Measurements from ENCODE around the gene PAX4. TPM values are rescaled to one million over a fixed set of nuclear protein-coding genes. Genes with fewer than 3 reads are reported as not detected.

PAX4 gene
- total RNA-seq, 2 experiments from 2014 or later: not detected

DNA sequence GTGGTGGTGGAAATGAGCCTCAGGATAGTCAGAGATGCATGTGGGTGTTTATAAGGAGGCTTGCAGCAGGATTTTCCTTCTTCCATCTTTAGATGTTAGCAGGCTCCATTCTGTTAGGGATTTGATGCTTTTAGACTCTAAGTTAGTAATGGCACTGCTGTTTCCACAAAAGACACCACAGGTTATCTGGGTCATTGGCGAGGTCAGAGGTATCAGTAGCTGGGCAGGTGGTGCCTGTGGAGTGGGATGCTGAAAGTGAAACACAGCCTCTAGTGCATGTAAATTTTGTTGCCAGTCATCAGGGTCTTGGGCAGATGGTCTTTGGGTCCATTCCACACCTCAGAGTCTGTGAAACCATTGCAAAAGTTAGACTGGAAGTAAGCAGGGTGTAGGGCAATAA lies 833 bp upstream of the PAX4 start:
- Mint-ChIP-seq H3K4me3 (no peak overlapping the region), H3K27me3 (peaks cover 60% of the 10 kb centered on the region), H3K9me3 (no peaks in the 10 kb centered on the region), H3K36me3 (ENCODE audit: low read depth) (no peaks in the 10 kb centered on the region), H3K27ac (no peak overlapping the region), H3K4me1 (peaks cover 4% of the 10 kb centered on the region)
- POLR2A ChIA-PET: no interaction called here
- CTCF ChIA-PET: no interaction called here
- DNase-seq: no peak

DNA sequence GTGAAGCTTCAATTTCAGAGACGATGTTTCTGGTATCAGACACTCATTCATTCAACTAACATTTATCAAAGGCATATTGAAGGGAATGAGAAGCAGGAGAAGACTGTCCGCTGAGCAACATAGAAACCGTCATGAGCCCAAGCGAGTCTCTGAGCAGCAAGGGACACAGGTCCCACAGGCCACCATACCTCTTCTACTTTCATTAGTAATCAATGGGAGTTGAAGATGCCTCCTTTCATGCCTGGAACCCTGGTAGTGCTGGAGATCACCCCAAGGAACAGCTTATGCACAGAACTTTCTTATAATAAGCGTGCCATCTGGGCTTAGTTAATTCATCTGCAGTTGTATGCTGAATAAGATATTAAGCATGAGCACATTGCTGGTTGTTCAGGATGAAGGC lies 1.2 kb downstream of the PAX4 start:
- CTCF ChIA-PET: interaction anchor here (1.0 to 1.3 kb wide), 2 partner anchors 9 to 16 kb away, joined by 3 read pairs; no protein-coding TSS in a partner anchor
- no peaks in the 10 kb centered on the region for H3K36me3 Mint-ChIP-seq (ENCODE audit: low read depth)

GRCh38 chr7:127612263-127612662 lies 5.7 kb downstream of the PAX4 start:
- Mint-ChIP-seq H3K4me3 (no peak overlapping the region), H3K4me1 (no peaks in the 10 kb centered on the region), H3K9me3 (peaks cover 3% of the 10 kb centered on the region), H3K36me3 (ENCODE audit: low read depth) (no peaks in the 10 kb centered on the region), H3K27ac (no peak overlapping the region), H3K27me3 (peaks cover 14% of the 10 kb centered on the region)
- ChIA-PET POLR2A (no interaction called here), CTCF (no interaction called here)
- DNase-seq: no peak

More for the DNA sequence above, 1.2 kb downstream of the PAX4 start:
- Mint-ChIP-seq H3K27me3 (peaks cover 46% of the 10 kb centered on the region), H3K9me3 (no peaks in the 10 kb centered on the region), H3K4me3 (no peak overlapping the region), H3K27ac (no peak overlapping the region), H3K4me1 (peaks cover 4% of the 10 kb centered on the region)
- no peak for DNase-seq
- POLR2A ChIA-PET: interaction anchor here (0.6 kb wide), 1 partner anchor 16 kb away, joined by 3 read pairs; no protein-coding TSS in a partner anchor

DNA sequence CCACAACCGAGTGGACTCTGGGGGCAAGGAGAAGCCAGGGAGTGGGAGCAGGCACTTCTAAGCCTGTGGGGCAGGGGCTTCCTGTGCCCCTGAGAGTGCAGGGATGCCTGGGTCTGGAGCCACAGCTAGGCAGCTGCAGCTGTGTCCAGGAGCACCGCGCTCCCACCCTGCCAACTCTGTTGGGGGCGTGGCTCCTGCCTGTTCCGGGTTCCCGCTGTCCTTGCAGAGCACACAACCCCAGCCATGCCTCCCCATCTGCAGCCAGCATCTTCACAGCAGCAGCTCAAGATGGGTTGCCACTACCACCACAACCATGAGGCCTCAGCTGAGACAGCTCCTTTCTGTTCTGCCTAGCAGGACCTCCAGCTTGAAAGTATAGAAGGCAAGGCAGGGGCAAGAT lies 8.6 kb downstream of the PAX4 start:
- Mint-ChIP-seq H3K9me3 (peaks cover 3% of the 10 kb centered on the region), H3K4me1 (no peaks in the 10 kb centered on the region), H3K36me3 (ENCODE audit: low read depth) (no peaks in the 10 kb centered on the region), H3K4me3 (no peak overlapping the region), H3K27ac (no peak overlapping the region), H3K27me3 (peaks cover 1% of the 10 kb centered on the region)
- no peak for DNase-seq
- CTCF ChIA-PET: no interaction called here
- POLR2A ChIA-PET: no interaction called here

DNA sequence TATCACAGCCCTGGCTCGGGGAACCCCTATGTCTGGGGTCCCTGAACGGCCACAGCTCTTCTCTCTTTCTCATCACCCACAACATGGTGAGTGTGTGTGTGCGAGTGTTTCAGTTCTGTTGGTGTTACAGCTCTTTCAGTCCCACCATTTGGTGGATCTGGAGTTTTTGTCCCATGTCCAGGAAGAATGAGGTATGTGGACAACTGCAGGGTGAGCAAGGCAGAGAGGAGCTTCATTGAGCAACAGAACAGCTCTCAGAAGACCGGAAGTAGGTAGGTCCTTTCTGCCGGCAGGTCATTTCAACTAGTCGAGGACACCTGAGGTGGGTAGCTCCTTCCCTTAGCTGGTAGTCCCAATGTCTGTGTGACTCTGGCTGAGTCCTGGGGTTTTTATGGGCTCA lies 9.5 kb downstream of the PAX4 start:
- CTCF ChIA-PET: interaction anchor here (1.0 kb wide), 1 partner anchor 12 kb away, joined by 5 read pairs; no protein-coding TSS in a partner anchor
- no peaks in the 10 kb centered on the region for H3K36me3 Mint-ChIP-seq (ENCODE audit: low read depth)
- H3K4me3 Mint-ChIP-seq: no peak overlapping the region
- peaks cover under 1% of the 10 kb centered on the region for H3K27me3 Mint-ChIP-seq
- no peak overlapping the region for H3K27ac Mint-ChIP-seq
- POLR2A ChIA-PET: no interaction called here
- H3K9me3 Mint-ChIP-seq: peaks cover 3% of the 10 kb centered on the region
- H3K4me1 Mint-ChIP-seq: no peaks in the 10 kb centered on the region
- DNase-seq: no peak

DNA sequence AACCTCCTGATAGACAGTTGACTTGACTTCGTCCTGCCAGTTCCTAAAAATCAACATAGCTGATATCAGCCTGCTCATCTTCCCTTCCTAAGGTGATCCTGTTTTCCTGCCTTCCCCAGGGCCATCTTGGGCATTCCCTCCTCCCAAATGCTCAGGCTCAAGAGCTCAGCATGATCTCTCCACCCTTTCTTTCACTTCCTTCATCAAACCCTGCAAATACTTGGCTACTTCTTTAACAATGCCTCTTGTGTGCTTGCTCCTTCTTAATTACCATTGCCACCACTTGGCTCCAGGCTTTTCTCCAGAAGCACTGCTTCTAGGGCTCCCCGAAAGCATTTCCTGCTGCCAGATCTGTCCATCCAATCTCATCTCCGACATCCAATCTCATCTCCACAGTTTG lies 17.1 kb downstream of the PAX4 start:
- no peak overlapping the region for H3K27ac Mint-ChIP-seq
- H3K9me3 Mint-ChIP-seq: no peaks in the 10 kb centered on the region
- no peaks in the 10 kb centered on the region for H3K36me3 Mint-ChIP-seq (ENCODE audit: low read depth)
- DNase-seq: no peak
- CTCF ChIA-PET: interaction anchor here (0.9 kb wide), 1 partner anchor 13 kb away, joined by 3 read pairs; the partner anchor contains the start of gene ARF5
- POLR2A ChIA-PET: no interaction called here
- no peaks in the 10 kb centered on the region for H3K27me3 Mint-ChIP-seq
- no peaks in the 10 kb centered on the region for H3K4me1 Mint-ChIP-seq
- no peak overlapping the region for H3K4me3 Mint-ChIP-seq

DNA sequence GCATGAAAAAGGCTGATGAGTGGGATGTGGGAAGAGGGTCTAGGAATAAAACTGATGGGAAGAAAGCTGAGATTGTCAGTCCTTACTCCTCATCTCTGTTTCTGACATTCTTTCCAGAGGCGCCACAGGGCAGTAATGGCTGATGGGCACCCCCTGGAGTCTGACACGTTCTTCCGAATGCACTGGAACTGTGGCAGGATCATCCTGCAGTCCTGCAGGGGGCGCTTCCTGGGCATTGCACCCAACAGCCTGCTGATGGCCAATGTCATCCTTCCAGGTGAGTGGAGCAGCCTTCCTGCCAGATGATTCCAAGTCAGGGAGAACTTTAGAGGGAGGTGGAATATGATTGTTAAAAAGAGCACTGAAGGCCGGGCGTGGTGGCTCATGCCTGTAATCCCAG lies 19.6 kb downstream of the PAX4 start:
- Mint-ChIP-seq H3K4me1 (no peaks in the 10 kb centered on the region), H3K27me3 (no peaks in the 10 kb centered on the region), H3K4me3 (no peak overlapping the region), H3K9me3 (no peaks in the 10 kb centered on the region), H3K27ac (no peak overlapping the region), H3K36me3 (ENCODE audit: low read depth) (no peaks in the 10 kb centered on the region)
- CTCF ChIA-PET: interaction anchor here (0.7 to 1.3 kb wide), 2 partner anchors 11 to 685 kb away, joined by 3 read pairs; no protein-coding TSS in a partner anchor
- POLR2A ChIA-PET: no interaction called here
- no peak for DNase-seq

DNA sequence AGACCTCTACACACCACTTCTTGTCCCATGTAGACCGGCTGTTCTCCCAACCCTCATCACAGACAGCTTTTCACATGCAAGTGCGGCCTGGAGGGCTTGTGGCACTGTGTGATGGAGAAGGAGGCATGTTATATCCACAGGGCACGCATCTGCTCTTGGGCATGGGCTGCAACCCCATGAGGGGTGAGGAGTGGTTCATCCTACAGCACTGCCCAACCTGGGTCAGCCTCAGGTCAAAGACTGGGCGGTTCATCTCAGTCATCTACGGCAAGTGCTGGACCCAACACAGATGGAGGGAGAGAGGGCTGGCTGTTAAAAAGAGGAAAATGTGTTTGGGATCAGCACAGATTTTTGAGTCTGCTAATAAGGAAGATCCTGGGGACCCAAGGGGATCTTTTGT lies 22.2 kb downstream of the PAX4 start:
- no peaks in the 10 kb centered on the region for H3K9me3 Mint-ChIP-seq
- CTCF ChIA-PET: interaction anchor here (0.9 kb wide), 1 partner anchor 10 kb away, joined by 3 read pairs; the partner anchor contains the start of gene GCC1
- H3K36me3 Mint-ChIP-seq (ENCODE audit: low read depth): peaks cover 10% of the 10 kb centered on the region
- H3K27ac Mint-ChIP-seq: no peak overlapping the region
- H3K27me3 Mint-ChIP-seq: no peaks in the 10 kb centered on the region
- POLR2A ChIA-PET: no interaction called here
- no peak for DNase-seq
- H3K4me3 Mint-ChIP-seq: no peak overlapping the region
- no peaks in the 10 kb centered on the region for H3K4me1 Mint-ChIP-seq

GRCh38 chr7:127594490-127594889 lies 23.5 kb downstream of the PAX4 start:
- Mint-ChIP-seq H3K27ac (no peak overlapping the region), H3K4me1 (peaks cover 6% of the 10 kb centered on the region), H3K27me3 (no peaks in the 10 kb centered on the region), H3K4me3 (no peak overlapping the region), H3K36me3 (ENCODE audit: low read depth) (peaks cover 14% of the 10 kb centered on the region), H3K9me3 (no peaks in the 10 kb centered on the region)
- POLR2A ChIA-PET: interaction anchor here (0.6 kb wide), 1 partner anchor 203 kb away, joined by 4 read pairs; no protein-coding TSS in a partner anchor
- no peak for DNase-seq
- CTCF ChIA-PET: no interaction called here

- H3K9me3 Mint-ChIP-seq: no peaks in the 10 kb centered on the region
- CTCF ChIA-PET: interaction anchor here (0.6 kb wide), 1 partner anchor 1149 kb away, joined by 4 read pairs; no protein-coding TSS in a partner anchor
- H3K27ac Mint-ChIP-seq: peak overlapping the region; percentile 74
- no peak overlapping the region for H3K4me3 Mint-ChIP-seq
- peaks cover 14% of the 10 kb centered on the region for H3K4me1 Mint-ChIP-seq
- H3K27me3 Mint-ChIP-seq: no peaks in the 10 kb centered on the region
- peaks cover 14% of the 10 kb centered on the region for H3K36me3 Mint-ChIP-seq (ENCODE audit: low read depth)
- no peak for DNase-seq
- POLR2A ChIA-PET: no interaction called here
Observed at GRCh38 chr7:127592550-127592949, 25.4 kb downstream of the PAX4 start.

DNA sequence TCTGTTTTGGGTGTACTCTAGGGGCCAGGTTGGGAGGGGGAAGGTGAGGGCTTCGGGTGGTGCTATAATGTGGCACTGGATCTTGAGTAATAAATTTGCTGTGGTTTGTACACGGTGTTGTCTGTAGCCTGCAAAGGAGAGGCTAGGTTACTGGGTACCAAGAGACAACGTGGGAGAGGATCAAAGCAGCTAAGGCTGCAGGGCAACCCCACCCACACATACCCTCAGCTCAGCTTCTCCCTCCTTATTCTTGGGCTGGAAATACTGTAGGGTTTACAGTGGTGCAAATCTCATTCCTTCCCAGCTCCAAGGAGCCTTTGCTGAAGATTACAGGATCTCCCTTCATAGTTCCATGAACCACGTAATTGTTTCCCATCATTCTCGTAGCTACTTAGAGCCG lies 26.4 kb downstream of the PAX4 start:
- Mint-ChIP-seq H3K36me3 (ENCODE audit: low read depth) (peaks cover 14% of the 10 kb centered on the region), H3K27me3 (no peaks in the 10 kb centered on the region), H3K4me1 (peaks cover 15% of the 10 kb centered on the region), H3K4me3 (no peak overlapping the region), H3K27ac (no peak overlapping the region), H3K9me3 (no peaks in the 10 kb centered on the region)
- DNase-seq: no peak
- POLR2A ChIA-PET: no interaction called here
- CTCF ChIA-PET: interaction anchor here (0.6 kb wide), 1 partner anchor 191 kb away, joined by 3 read pairs; no protein-coding TSS in a partner anchor

GRCh38 chr7:127591189-127591588 lies 26.8 kb downstream of the PAX4 start:
- no peaks in the 10 kb centered on the region for H3K9me3 Mint-ChIP-seq
- peaks cover 19% of the 10 kb centered on the region for H3K4me1 Mint-ChIP-seq
- ChIA-PET CTCF (interaction anchor here (0.6 kb wide), 1 partner anchor 192 kb away, joined by 3 read pairs; no protein-coding TSS in a partner anchor), POLR2A (no interaction called here)
- no peaks in the 10 kb centered on the region for H3K27me3 Mint-ChIP-seq
- H3K27ac Mint-ChIP-seq: peak overlapping the region; percentile 19
- peaks cover 14% of the 10 kb centered on the region for H3K36me3 Mint-ChIP-seq (ENCODE audit: low read depth)
- no peak overlapping the region for H3K4me3 Mint-ChIP-seq
- DNase-seq: no peak

DNA sequence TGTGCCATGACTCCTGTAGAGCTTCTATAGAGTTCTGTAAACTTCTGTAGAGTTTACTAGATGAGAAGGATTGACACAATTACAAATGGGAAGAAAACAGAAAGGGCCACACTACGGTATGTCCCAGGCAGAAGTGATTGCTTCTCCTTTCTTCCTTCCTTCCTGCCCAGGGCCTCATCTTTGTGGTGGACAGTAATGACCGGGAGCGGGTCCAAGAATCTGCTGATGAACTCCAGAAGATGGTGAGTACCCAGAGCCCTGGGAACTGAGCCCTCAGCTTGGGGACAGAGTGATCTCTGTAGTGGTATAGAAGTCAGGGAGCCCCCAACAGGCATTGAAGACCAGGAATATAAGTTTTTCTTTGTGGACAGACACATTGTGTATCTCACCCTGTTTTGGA lies 28.0 kb downstream of the PAX4 start:
- no peak for DNase-seq
- Mint-ChIP-seq H3K4me1 (peaks cover 27% of the 10 kb centered on the region), H3K27ac (peak overlapping the region; percentile 32), H3K36me3 (ENCODE audit: low read depth) (peaks cover 14% of the 10 kb centered on the region), H3K4me3 (peak overlapping the region; percentile 99), H3K27me3 (no peaks in the 10 kb centered on the region), H3K9me3 (no peaks in the 10 kb centered on the region)
- POLR2A ChIA-PET: no interaction called here
- CTCF ChIA-PET: no interaction called here

Data from activated CD4-positive, alpha-beta T cell treated with anti-CD3 and anti-CD28 coated beads, Interleukin-2, amount 10 ng/mL, durations not matched to agents 7 days and 5 days (primary cell).